ENCODE data around the gene ZNF791. TPM values are rescaled to one million over a fixed set of nuclear protein-coding genes. Genes with fewer than 3 reads are reported as not detected.
A peak's percentile ranks its signal among the peaks of the same experiment; 100 is the strongest.

Gene ZNF791
- total and polyA plus RNA-seq, 12 donors, result 4.7 to 22.1 (median 16.6) TPM

DNA sequence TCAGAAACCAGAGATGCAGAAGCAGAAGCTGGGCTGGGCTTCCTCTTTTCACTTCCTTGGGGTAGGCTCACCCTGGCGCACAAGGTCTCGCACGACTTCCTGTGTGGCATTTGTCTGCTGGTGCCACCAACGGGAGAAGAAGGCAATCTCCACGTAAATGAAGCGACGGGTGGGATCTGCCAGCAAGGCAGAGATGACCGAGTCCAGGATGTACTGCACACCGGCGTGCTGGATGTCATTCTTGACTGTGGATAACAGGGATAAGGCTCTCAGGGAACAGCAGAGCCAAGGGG lies 54.5 kb downstream of the ZNF791 start:
- TF ChIP-seq, protein P1, sequence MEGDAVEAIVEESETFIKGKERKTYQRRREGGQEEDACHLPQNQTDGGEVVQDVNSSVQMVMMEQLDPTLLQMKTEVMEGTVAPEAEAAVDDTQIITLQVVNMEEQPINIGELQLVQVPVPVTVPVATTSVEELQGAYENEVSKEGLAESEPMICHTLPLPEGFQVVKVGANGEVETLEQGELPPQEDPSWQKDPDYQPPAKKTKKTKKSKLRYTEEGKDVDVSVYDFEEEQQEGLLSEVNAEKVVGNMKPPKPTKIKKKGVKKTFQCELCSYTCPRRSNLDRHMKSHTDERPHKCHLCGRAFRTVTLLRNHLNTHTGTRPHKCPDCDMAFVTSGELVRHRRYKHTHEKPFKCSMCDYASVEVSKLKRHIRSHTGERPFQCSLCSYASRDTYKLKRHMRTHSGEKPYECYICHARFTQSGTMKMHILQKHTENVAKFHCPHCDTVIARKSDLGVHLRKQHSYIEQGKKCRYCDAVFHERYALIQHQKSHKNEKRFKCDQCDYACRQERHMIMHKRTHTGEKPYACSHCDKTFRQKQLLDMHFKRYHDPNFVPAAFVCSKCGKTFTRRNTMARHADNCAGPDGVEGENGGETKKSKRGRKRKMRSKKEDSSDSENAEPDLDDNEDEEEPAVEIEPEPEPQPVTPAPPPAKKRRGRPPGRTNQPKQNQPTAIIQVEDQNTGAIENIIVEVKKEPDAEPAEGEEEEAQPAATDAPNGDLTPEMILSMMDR (IDR thresholded peaks at IDR 0.05), result no peak
- DNase-seq (peak in 1 of 2 donors; percentile 44), ATAC-seq (peak in 1 of 8 donors; percentile 6)
- intact Hi-C loops (cut with DNase I), result loop anchor here in 2 of 10 donors (5.0 kb wide), 1 partner anchor 103 kb away; no protein-coding TSS in a partner anchor
- Histone ChIP-seq H3K9me3 (no peaks in the 10 kb centered on the region), H3K27me3 (no peaks in the 10 kb centered on the region), H3K27ac (peak overlapping the region in 1 of 10 donors; percentile 91), H3K4me1 (peaks cover 13 to 44% (median 32%) of the 10 kb centered on the region in 9 donors), H3K36me3 (peaks cover 0 to 56% (median 28%) of the 10 kb centered on the region in 9 donors), H3K4me3 (peak overlapping the region in 6 of 10 donors; percentile 76 to 97 (median 86))
- WGBS, 2 donors, result 87 to 89% methylated on average over 10 of the region's 10 CpGs

GRCh38 chr19:12665671-12666264 lies 55.0 kb downstream of the ZNF791 start:
- 60 to 68% methylated on average over 12 of the region's 12 CpGs for WGBS, 2 donors
- intact Hi-C loops (cut with DNase I), result loop anchor here in 2 of 10 donors (5.0 kb wide), 1 partner anchor 103 kb away; no protein-coding TSS in a partner anchor
- peak overlapping the region in 4 of 10 donors; percentile 4 to 91 (median 80) for H3K27ac ChIP-seq
- peaks cover 17 to 49% (median 38%) of the 10 kb centered on the region in 9 donors for H3K4me1 ChIP-seq
- no peaks in the 10 kb centered on the region for H3K9me3 ChIP-seq
- H3K27me3 ChIP-seq, result no peaks in the 10 kb centered on the region
- H3K4me3 ChIP-seq, result peak overlapping the region; percentile 65 to 99 (median 89)
- H3K36me3 ChIP-seq, result peaks cover 0 to 51% (median 24%) of the 10 kb centered on the region in 9 donors
- peak in 1 of 8 donors; percentile 0 for ATAC-seq
- no peak for DNase-seq
- TF ChIP-seq, protein P1 (IDR thresholded peaks at IDR 0.05), result no peak

GRCh38 chr19:12666265-12667048 lies 55.7 kb downstream of the ZNF791 start, which contains the start of the genes MAN2B1 and WDR83:
Gene MAN2B1, minus strand, starts transcription at chr19:12666742. Its CDS starts 41 bp downstream, at chr19:12666701.
Gene WDR83, plus strand, starts transcription at chr19:12666807. Its CDS starts 2,984 bp downstream, at chr19:12669791.
- Histone ChIP-seq H3K4me1 (peaks cover 17 to 51% (median 41%) of the 10 kb centered on the region in 9 donors), H3K36me3 (peaks cover 0 to 50% (median 18%) of the 10 kb centered on the region in 9 donors), H3K27ac (peak within 1 kb of the TSS in 9 of 10 donors; percentile 68 to 91 (median 80)), H3K9me3 (no peaks in the 10 kb centered on the region), H3K27me3 (no peaks in the 10 kb centered on the region), H3K4me3 (peak within 1 kb of the TSS; percentile 65 to 99 (median 89))
- peak; percentile 83 to 90 (median 88) for ATAC-seq
- WGBS, 2 donors, result 1% methylated on average over 46 of the region's 46 CpGs
- intact Hi-C loops (cut with DNase I), result loop anchor here in 2 of 10 donors (5.0 kb wide), 1 partner anchor 104 kb away; no protein-coding TSS in a partner anchor
- DNase-seq, result peak; percentile 76 to 78
- TF ChIP-seq, protein P1 (IDR thresholded peaks at IDR 0.05), result peak in 1 of 9 donors; percentile 4

- peaks cover 0 to 48% (median 15%) of the 10 kb centered on the region in 9 donors for H3K36me3 ChIP-seq
- WGBS, 2 donors, result 76 to 79% methylated on average over 4 of the region's 4 CpGs
- no peak for ATAC-seq
- peaks cover 17 to 55% (median 41%) of the 10 kb centered on the region in 9 donors for H3K4me1 ChIP-seq
- no peaks in the 10 kb centered on the region for H3K9me3 ChIP-seq
- peak overlapping the region in 6 of 10 donors; percentile 78 to 93 (median 86) for H3K4me3 ChIP-seq
- intact Hi-C loops (cut with DNase I), result loop anchor here in 2 of 10 donors (5.0 kb wide), 1 partner anchor 106 kb away; no protein-coding TSS in a partner anchor
- DNase-seq, result no peak
- TF ChIP-seq, protein P1 (IDR thresholded peaks at IDR 0.05), result no peak
- no peak overlapping the region for H3K27ac ChIP-seq
- no peaks in the 10 kb centered on the region for H3K27me3 ChIP-seq
These were observed 57.1 kb downstream of the ZNF791 start for GRCh38 chr19:12667731-12668302.

Measured in heart right ventricle (tissue), 16 donors.